NCI-H2171 (cell line): ENCODE measurements around the gene PER2.
"Not testable (repeated sequence)": the region's sequence is repeated elsewhere in the genome, so short reads cannot be mapped to it uniquely, and the experiment has no call there.

ENCODE experiments used
- DNase-seq: peaks from one replicate; lab custom pipeline; 2025; lab: John Stamatoyannopoulos, UW

PER2 gene

DNA sequence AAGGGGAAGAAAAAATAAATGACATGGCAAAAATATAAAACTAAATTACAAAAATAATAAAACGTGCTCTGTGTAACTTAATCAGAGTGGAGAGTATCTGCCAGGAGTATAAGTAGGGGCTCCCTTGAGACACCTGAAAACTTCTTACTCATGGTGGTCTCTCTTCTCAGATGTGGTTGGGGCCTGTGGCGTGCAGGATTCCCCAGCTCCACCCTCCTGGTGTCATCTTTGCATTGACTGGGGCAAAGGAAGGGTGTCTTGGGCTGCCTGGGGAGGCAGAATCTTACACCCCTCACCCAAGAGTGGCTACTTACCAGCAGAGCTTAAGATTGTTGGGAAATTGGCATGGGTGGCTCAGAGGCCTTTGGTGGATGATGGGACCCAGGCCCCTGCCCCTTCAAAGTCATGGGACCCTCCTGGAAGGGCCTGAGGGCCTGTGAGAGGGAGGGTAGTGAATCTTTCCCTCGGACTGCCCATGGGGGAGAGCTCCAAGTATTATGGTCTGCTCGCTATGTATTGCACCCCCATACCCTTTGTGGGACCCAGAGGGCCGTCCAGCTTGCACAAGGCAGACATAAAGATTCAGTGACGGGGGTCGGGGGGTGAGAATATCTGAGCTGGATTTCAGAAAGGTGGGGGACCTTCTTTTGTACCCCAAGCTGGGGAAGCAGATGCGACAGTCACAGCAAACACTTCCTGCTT, 25.0 kb upstream of the PER2 start:
- no peak for DNase-seq

DNA sequence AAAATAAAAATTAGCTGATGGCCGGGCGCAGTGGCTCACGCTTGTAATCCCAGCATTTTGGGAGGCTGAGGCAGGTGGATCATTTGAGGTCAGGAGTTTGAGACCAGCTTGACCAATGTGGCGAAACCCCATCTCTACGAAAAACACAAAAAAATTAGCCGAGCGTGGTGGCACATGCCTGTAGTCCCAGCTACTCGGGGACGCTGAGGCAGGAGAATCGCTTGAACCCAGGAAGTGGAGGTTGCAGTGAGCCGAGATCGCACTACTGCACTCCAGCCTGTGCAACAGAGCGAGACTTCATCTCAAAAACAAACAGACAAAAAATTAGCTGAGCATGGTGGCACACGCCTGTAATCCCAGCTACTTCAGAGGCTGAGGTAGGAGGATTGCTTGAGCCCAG, 22.3 kb upstream of the PER2 start:
- not testable (repeated sequence) for DNase-seq

- DNase-seq, result no peak
Measured at GRCh38 chr2:238308177-238308576, 19.8 kb upstream of the PER2 start.

DNA sequence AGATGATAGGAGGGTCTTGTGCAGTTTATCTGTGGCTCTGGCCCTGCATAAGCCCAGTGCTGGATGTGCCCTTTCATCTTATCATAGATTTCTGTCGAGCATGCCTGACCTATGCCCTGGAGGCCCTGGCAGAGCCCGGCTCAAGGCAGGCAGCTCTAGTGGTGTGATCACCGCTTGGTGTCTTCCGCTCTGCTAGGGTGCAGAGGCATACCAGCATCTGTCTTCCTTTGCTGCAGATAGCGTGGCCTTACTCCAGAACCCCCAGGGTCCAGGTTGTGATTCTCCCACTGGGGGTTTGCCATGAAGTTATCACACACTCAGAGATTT, 18.2 kb upstream of the PER2 start:
- DNase-seq, result no peak

DNA sequence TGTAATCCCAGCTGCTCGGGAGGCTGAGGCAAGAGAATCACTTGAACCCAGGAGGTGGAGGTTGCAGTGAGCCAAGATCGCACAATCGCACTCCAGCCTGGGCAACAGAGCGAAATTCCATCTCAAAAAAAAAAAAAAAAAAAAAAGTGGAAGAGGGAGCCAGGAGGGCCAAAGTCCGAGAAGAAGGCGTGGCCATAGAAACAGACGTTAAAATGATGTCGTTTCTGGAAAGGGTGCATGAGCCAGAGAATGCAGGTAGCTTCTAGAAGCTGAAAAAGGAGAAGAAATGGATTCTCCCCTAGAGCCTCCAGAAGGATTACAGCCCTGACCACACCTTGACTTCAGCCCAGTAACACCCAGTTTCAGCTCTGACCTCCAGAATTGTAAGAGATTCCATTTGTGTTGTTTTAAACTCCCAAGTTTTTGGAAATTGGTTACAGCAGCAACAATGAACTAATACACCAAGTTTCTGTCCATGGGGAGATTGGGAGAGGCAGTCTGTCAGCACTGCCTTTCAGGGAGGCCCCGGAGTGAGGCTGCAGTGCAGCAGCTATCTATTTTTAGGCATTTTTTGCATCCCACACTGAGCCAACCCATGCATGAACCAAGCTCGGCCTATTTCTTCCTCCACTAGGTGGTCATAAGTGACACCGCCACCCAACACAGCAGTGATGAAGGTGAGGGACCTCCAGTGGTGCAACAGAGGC, 17.7 kb upstream of the PER2 start:
- DNase-seq, result no peak

GRCh38 chr2:238305092-238305862, 16.9 kb upstream of the PER2 start:
- DNase-seq, result no peak

- no peak for DNase-seq
Measured at GRCh38 chr2:238304116-238304515, 15.7 kb upstream of the PER2 start.

DNA sequence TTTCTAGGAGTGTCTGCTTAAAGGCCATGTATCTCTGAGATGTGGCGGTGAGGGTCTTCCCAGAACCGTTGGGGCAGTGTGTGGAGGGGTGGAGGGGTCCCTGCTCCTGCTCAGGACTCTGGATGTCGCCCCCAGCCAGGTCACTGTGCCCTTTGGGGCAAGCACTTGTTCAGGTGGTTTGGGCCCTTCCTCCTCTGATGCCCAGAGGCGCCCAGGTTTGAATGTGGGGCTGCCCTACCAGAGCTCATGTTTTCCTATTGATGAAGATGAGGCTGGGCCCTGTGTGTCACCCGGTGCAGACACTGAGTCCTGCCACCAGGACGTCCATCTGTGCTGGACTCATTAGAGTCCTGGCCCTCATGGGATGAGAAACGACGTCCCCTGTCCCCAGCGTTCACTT, 14.3 kb upstream of the PER2 start:
- no peak for DNase-seq

DNA sequence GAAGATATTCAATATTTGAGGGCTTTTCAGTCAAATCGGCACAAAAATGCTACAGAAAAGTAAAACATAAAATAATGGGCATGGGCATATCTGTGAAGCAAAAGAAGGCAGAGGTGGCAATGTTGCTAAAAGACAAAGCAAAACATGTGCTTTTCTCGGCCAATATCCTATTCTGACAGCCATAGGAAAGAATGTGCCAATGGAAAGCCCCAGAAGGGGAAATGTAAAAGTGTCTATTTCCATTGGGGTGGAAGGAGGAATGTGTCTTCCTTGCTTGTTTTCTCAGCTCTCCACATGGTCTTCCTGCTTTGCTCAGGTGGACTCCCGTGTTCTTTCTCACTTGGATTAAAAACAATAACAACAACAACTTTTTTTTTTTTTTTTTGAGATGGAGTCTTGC, 13.7 kb upstream of the PER2 start:
- no peak for DNase-seq

- no peak for DNase-seq
Measured at GRCh38 chr2:238299803-238300202, 11.4 kb upstream of the PER2 start.

GRCh38 chr2:238296638-238297457, 8.4 kb upstream of the PER2 start:
- DNase-seq, result no peak

GRCh38 chr2:238295144-238296112, 7.0 kb upstream of the PER2 start:
- no peak for DNase-seq

GRCh38 chr2:238294393-238295143, 6.2 kb upstream of the PER2 start:
- no peak for DNase-seq

DNA sequence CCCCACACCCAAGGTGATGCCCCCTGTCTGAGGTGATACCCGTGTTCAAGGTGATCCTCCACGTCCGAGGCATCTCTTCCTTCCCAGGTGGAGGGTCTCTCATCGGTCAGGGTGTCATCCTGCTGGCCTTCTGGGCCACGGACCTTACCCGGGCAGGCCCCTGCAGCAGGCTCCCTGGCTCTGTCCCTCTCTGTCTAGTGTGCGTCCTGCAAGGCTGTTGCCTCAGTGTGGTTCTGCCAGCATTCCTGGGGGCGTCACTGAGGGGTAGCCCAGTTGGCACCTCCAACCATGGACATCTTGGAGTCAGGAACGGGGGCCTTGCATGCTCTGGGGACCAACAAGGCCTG, 5.6 kb upstream of the PER2 start:
- no peak for DNase-seq

GRCh38 chr2:238291550-238292281, 3.3 kb upstream of the PER2 start:
- no peak for DNase-seq

GRCh38 chr2:238290715-238291549, 2.5 kb upstream of the PER2 start:
- DNase-seq, result no peak

- peak; percentile 51 for DNase-seq
Measured at GRCh38 chr2:238290091-238290509, 1.7 kb upstream of the PER2 start.

- no peak for DNase-seq
Measured at GRCh38 chr2:238289574-238289973, 1.2 kb upstream of the PER2 start.
